SK-N-SH (cell line): ENCODE results near the gene RIPOR2.

Source experiments
- EZH2phosphoT487 ChIP-seq: fragments of 200-600 bp; sonication (generic); IDR thresholded peaks from 2 replicates; pipeline ENCODE4 v1.6.1; 2017; ENCODE audit warnings: low read depth, mixed run types, mild to moderate bottlenecking, antibody characterized with exemption, moderate library complexity, borderline replicate concordance
- NFIC ChIP-seq: IDR thresholded peaks from 2 replicates; pipeline ENCODE4 v1.4.0; 2012; ENCODE audit warnings: borderline replicate concordance
- NRF1 ChIP-seq: IDR thresholded peaks from 2 replicates; pipeline ENCODE4 v1.6.1; 2012; ENCODE audit warnings: low read depth, mild to moderate bottlenecking, low read length
- RAD21 ChIP-seq: IDR thresholded peaks from 2 replicates; pipeline ENCODE4 v1.6.1; 2012; ENCODE audit warnings: mild to moderate bottlenecking, low read length
- TCF12 ChIP-seq: IDR thresholded peaks from 2 replicates; pipeline ENCODE4 v1.4.0; 2012
- TF ChIP-seq, protein P1 (sequence below): fragments of 200-600 bp; sonication (generic); IDR thresholded peaks from 2 replicates; pipeline ENCODE4 v1.6.1; 2017; ENCODE audit warnings: antibody characterized with exemption, mild to moderate bottlenecking, moderate library complexity
- TF ChIP-seq, protein P2 (sequence below): IDR thresholded peaks from 2 replicates; pipeline ENCODE4 v1.4.0; 2012; ENCODE audit warnings: low read depth
- TF ChIP-seq, protein P3 (sequence below): IDR thresholded peaks from 2 replicates; pipeline ENCODE4 v1.6.1; 2012; ENCODE audit warnings: mild to moderate bottlenecking, low read depth, low read length, moderate library complexity
- TF ChIP-seq, protein P4 (sequence below): fragments of 150-350 bp; IDR thresholded peaks from 2 replicates; pipeline ENCODE4 v1.6.1; 2016; ENCODE audit warnings: mild to moderate bottlenecking, low read depth, low read length

DNA sequence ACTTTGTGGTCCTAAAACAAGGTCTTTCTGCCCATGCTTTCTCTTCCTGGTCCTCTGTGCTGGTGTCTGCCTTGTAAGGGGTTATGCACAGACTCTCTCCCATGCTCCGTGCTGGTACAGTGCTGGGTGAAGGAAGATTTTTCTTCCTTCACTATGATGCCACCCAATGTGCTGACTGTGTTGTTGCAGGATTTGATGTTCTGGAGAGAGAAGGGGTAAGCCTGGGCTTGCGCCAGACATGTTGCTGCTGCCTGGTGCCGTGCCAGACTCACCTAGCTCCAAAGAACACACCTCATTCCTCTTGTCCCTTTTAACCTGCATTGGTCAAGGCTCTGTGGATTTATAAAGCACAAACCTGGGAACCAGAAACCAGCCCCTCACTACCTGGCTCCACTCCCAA, 108.6 kb downstream of the RIPOR2 start:
- TF ChIP-seq, protein P1, sequence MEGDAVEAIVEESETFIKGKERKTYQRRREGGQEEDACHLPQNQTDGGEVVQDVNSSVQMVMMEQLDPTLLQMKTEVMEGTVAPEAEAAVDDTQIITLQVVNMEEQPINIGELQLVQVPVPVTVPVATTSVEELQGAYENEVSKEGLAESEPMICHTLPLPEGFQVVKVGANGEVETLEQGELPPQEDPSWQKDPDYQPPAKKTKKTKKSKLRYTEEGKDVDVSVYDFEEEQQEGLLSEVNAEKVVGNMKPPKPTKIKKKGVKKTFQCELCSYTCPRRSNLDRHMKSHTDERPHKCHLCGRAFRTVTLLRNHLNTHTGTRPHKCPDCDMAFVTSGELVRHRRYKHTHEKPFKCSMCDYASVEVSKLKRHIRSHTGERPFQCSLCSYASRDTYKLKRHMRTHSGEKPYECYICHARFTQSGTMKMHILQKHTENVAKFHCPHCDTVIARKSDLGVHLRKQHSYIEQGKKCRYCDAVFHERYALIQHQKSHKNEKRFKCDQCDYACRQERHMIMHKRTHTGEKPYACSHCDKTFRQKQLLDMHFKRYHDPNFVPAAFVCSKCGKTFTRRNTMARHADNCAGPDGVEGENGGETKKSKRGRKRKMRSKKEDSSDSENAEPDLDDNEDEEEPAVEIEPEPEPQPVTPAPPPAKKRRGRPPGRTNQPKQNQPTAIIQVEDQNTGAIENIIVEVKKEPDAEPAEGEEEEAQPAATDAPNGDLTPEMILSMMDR, result 0 out of 2 replicates have a peak, but pooled peaks have one; percentile 11
- no peak for TF ChIP-seq NRF1
- no peak for TF ChIP-seq NFIC
- no peak for TF ChIP-seq TCF12
- TF ChIP-seq, protein P2, sequence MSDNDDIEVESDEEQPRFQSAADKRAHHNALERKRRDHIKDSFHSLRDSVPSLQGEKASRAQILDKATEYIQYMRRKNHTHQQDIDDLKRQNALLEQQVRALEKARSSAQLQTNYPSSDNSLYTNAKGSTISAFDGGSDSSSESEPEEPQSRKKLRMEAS, result no peak
- TF ChIP-seq, protein P3, sequence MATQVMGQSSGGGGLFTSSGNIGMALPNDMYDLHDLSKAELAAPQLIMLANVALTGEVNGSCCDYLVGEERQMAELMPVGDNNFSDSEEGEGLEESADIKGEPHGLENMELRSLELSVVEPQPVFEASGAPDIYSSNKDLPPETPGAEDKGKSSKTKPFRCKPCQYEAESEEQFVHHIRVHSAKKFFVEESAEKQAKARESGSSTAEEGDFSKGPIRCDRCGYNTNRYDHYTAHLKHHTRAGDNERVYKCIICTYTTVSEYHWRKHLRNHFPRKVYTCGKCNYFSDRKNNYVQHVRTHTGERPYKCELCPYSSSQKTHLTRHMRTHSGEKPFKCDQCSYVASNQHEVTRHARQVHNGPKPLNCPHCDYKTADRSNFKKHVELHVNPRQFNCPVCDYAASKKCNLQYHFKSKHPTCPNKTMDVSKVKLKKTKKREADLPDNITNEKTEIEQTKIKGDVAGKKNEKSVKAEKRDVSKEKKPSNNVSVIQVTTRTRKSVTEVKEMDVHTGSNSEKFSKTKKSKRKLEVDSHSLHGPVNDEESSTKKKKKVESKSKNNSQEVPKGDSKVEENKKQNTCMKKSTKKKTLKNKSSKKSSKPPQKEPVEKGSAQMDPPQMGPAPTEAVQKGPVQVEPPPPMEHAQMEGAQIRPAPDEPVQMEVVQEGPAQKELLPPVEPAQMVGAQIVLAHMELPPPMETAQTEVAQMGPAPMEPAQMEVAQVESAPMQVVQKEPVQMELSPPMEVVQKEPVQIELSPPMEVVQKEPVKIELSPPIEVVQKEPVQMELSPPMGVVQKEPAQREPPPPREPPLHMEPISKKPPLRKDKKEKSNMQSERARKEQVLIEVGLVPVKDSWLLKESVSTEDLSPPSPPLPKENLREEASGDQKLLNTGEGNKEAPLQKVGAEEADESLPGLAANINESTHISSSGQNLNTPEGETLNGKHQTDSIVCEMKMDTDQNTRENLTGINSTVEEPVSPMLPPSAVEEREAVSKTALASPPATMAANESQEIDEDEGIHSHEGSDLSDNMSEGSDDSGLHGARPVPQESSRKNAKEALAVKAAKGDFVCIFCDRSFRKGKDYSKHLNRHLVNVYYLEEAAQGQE, result no peak
- TF ChIP-seq, protein P4, sequence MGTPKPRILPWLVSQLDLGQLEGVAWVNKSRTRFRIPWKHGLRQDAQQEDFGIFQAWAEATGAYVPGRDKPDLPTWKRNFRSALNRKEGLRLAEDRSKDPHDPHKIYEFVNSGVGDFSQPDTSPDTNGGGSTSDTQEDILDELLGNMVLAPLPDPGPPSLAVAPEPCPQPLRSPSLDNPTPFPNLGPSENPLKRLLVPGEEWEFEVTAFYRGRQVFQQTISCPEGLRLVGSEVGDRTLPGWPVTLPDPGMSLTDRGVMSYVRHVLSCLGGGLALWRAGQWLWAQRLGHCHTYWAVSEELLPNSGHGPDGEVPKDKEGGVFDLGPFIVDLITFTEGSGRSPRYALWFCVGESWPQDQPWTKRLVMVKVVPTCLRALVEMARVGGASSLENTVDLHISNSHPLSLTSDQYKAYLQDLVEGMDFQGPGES, result no peak
- no peak for TF ChIP-seq EZH2phosphoT487
- peak; percentile 41 for TF ChIP-seq RAD21
